Ovary (tissue), 3 donors: Measurements from ENCODE around the gene MED28.

Source experiments
- CTCF ChIP-seq, 3 donors: fragments of 450-650 bp in 2 of 3; fragments of 200-600 bp in 1 of 3; IDR thresholded peaks; one replicate each; pipeline versions ENCODE4 v1.5.1 to v1.8.0; 2016 to 2022; ENCODE audit warnings: antibody characterized with exemption in 3 of 3, mild to moderate bottlenecking in 1 of 3
- EP300 ChIP-seq: sonication (generic); formaldehyde crosslinking; IDR thresholded peaks from one replicate; pipeline ENCODE4 v1.6.1; 2017; ENCODE audit warnings: antibody characterized with exemption
- POLR2A ChIP-seq: fragments of 450-650 bp; IDR thresholded peaks from one replicate; pipeline ENCODE4 v1.6.1; 2017; ENCODE audit warnings: antibody characterized with exemption, mild to moderate bottlenecking, moderate library complexity
- donor health status: DM: no; HTN: no; CAD: no.

DNA sequence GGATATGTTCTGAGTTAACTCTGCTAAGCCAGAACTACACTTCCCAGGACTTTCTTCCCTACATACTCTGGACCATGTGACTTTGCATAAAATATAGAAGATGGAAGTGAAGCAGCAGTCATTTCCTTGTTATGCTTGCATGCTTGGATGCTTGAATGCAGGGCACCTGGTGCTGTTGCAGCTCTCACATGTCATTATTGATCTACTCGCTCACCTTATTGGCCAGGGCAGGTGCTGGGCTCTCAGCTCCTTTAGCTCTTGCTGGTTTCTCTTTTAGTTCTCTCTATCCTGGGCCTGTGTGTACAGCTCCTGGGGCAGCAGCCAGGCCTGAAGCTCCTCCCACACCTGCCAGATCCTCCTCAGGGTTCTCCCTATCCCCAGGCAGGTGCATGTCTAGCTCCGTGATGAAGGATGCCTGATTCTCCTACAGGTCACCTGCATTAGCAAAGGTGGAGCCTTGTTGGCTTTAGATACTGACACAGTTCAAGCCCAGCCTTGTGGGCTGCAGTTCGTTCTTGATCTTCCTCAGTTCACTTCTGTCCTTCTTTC, 53.3 kb downstream of the MED28 start:
- no peak for TF ChIP-seq CTCF (IDR thresholded peaks at IDR 0.05)
- no peak for TF ChIP-seq POLR2A
- TF ChIP-seq EP300, result no peak
